ENCODE results near the gene CDH6.

The CDH6 gene

DNA sequence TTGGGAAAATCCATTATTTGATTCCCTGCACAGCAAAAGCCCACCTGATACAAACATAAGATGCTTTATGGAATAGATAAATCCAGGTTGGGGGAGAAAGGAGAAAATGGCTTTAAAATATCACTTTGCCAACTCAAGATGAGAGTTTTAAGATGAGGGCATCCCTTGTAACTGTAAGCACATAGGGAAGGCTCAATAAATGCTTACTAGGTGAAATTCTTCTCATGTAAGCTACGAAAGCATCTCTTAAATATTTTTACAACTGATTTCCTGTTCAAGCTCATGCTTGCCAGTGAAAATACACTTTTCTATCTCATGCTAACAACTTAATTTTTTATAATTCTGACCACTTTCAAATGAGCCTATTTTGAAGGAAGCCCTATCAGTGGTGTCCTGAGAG is 11.5 kb downstream of the CDH6 start:
- DNase-seq: no peak

DNA sequence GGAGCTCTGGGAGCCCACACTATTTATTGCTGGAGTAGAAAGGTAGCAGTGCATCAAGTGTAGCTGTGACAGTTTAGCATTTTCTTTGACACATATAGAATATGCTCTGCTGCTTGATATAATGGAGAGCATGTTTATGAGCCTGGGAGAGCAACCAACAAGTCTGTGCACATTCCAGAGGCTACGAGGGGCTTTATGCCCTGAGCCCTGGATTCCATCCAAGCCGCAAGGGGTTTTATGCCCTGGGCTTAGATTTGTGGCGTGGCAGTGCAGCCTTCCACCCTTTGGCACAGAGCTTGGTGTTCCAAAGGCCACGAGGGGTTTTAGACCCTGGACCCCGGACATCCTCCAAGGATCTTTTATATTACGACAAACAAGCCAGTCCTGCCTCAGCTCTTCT is 14.6 kb downstream of the CDH6 start:
- no peak for DNase-seq

- DNase-seq: no peak
Measured at GRCh38 chr5:31209334-31209733, 15.8 kb downstream of the CDH6 start.

DNA sequence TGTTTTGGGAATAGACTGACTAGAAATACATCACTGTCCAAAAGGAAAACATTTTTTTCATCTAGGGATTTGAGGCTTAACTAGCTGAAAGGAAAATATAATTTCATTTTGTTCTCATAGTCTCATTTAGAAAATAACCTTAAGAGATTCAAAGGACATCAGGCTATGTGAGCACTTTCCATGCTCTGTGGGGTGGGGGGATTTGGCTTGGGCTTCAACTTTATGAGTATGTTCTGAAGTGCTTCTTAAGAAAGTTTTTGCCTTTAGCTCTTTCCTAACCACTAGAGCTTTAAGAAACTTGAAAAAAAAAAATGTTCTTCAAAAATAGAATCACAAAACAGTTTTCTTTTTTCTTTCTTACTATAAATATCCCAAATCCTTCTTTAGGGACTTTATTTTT is 17.6 kb downstream of the CDH6 start:
- DNase-seq: no peak

DNA sequence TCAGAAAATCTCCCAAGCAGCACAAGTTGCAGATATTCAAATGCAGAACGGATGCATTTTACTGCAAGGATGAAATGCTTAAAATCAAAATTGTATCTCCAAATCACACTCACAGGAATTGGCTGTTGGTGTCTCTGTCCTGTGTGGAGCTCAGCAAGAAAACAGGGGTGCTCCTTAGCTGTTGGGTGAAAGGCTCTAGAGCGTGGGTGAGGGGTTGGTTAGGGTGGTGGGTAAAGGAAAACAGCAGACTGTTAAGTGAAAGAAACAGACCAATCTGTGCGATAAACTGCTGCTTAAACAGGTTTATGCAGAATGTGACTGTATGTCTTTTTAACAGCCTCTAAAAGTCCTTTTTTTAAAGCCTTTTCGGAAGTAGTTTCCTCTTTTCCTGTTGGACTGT is 19.8 kb downstream of the CDH6 start:
- no peak for DNase-seq

GRCh38 chr5:31213705-31214121 is 20.2 kb downstream of the CDH6 start:
- no peak for DNase-seq

DNA sequence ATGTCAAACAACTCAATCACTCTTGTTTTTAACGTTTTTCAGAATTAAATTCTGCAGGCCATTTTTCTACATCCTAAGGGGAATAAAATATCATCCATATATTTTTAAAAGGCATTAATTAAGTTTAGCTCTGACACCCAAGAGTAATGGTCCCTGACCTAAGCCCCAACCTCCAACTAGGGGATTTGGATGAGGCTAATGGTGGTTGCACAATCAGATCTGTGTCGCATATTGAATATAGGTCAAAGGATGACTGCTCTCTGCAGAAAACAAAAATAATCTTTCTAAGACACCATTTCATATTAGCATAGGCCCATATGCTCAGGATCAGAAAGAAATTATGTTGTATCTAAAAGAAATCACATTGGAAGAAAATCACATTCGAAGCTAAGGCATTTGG is 20.7 kb downstream of the CDH6 start:
- no peak for DNase-seq

- no peak for DNase-seq
Measured at GRCh38 chr5:31215236-31215635, 21.8 kb downstream of the CDH6 start.

DNA sequence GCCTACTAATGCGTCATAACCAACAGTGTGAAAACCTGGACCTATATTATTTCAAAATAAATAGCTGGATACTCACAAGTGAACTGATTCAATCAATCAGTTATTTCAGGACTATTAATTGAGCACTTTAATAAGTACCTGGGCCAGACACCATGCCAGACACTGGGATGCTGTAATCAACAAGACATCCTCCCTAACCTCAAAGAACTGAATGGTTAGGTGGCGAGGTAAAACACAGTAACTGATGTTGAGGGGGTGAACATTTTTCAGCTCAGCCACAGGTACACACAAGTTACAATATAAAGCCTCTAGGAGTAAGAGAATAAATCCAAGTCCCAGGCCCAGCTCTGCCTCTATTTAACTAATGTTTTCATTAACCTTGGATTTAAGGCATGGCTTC is 24.0 kb downstream of the CDH6 start:
- DNase-seq: no peak

DNA sequence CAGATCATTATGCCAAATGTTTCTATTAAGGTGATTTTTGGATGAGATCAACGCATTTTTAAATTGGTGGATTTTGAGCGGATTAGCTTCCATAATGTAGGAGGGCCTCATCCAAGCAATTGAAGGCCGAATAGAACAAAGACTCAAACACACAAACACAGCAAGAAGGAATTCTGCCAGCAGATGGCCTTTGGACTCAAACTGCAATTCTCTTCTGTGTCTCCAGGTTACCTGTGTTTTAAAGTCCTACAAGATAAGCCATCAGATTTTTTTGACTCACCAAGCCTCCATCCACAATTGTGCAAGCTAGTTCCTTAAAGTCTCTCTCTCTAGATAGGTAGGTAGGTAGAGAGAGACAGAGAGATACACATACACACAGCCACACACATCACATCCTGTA is 25.5 kb downstream of the CDH6 start:
- DNase-seq: no peak

DNA sequence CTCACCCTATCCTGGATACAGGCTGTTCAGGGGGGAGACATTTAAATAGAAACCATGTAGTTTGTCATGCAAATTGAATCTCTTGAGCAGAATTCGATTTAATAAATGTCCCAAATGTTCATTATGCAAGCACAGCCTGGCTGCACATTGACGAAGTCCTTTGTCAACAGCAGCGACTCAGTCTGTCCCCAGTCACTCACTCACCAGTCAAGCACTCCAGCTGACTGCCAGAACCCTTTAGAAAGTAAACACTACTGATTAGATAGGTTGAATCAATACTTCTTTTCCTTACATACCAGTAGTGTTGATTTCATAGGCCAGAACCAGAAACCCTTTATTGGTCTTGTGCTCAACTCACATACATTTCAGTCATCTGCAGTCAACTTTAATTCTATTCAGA is 27.5 kb downstream of the CDH6 start:
- no peak for DNase-seq

GRCh38 chr5:31225118-31225517 is 31.6 kb downstream of the CDH6 start:
- DNase-seq: no peak

GRCh38 chr5:31225613-31226012 is 32.1 kb downstream of the CDH6 start:
- no peak for DNase-seq

GRCh38 chr5:31226651-31227050 is 33.2 kb downstream of the CDH6 start:
- no peak for DNase-seq

DNA sequence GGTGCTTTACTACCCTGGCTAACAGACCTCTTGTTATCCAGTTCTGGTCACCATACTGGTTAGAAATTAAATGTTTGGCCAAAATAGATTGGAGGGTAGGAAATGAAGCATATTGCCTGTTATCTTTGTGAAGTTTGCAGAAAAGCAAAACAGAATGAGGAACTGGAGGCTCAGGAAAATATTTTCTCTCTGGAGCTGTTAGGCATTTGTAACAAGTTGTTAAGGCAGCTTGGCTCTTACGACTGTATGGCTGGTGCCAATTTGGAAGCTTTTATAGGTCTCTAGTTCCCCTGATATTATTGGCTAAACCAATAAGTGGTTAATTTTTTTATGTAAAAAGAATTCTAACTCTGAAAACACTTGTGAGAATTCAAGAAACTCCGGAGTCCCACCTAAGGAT is 35.8 kb downstream of the CDH6 start:
- no peak for DNase-seq

DNA sequence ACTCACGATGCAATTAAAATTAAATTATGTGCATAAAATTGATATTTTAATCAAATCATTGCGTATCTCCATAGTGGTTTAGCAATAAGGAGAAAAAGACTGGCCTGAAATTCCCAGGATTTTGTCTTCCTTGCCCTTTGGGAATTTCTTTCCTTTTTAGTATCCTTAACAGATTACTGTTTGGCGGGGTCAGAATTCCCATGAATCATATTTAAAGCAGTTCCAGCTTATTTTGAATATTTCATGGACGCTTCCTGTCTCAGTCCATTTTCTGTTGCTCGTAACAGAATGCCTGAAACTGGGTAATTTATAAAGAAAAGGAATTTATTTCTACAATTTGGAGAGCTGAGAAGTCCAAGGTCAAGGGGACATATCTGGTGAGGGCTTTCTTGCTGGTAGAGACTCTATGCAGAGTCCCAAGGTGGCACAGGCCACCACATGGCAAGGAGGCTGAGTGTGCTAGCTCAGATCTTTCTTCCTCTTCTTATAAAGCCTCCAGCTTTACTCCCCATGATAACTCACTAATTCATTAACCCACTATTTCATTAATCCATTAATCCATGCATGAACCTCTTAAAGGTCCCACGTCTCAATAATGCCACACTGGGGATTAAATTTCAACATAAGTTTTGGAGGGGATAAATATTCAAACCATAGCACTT is 37.8 kb downstream of the CDH6 start:
- no peak for DNase-seq

DNA sequence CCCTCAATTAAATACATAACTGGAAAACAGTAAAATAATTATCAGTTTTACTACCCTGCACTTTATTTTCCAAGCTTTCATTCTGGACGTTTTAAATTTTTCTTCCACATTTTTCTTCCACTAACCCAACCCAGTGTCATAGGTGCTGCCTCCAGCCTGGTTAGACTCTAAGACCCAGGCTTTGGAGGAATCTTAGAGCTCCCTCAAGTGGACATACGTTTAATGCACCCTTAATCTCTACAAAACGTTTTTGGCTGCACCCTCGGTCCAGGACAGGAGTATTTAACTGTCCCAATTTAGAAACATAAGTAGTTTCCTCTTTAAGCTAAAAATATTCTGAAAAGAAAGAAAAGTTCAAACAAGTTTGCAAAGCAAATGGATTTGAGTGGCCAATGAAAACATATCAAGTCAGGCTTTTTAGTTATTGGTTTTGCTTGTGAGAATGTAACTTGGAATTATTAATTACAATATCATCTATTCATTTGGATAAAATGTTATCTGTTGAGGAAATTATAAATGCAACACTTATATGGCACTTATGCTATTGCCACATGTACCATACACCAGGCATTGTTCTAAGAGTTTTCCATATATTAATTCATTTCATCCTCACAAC is 38.9 kb downstream of the CDH6 start:
- no peak for DNase-seq

DNA sequence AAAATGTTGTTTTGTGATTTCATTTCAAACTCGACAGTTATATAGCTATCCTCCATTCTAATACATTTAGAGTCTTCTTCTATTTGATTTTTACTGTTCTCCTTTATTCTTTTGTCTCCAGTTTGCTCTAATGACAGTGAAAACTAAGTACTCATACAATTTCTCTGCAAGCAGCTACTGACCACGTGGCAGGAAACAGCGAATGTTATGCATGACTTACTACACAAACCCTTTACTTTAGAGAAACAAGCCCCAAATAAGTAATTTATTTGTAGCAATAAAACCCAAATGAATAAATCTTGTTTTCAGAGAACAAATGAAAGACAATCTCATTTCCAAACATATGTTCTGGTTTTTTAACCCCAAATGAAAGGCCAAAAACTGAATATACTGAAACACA is 41.9 kb downstream of the CDH6 start:
- DNase-seq: no peak

DNA sequence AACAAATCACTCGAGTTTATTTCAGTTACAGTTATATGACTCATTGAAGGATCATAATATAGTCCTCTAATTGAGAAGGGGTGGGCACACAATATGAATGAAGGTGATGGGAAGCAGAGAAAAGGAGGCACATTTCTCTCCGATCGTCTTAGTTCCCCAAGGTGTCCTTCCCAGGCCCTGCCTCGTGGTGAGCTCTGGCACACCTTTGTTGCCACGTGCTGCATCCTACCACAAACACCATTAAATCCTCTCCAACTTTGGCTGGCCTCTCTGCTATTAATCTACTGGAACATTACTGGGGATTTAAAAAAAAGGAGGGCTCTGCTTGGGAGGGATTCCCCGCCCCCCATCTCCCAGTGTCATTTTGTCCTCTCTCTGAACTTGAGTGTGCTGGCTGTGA is 42.9 kb downstream of the CDH6 start:
- no peak for DNase-seq

DNA sequence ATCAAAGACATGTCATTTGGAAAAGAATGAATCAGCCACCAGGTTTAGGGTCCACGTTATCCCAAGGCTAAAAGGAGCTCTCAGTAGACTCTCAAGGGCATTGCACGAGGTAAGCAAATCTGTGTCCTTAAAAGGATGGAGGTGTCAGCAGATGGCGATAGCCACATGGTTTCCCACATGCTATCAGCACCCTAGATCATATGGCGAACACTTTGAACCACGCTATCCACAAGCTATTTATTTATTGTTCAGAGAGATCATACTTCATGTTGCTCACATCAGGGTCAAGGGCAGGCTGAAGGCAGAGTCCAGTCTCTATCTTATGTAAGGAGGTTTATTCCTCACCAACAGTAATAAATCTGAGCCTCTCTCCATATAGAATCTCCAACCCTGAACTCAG is 43.7 kb downstream of the CDH6 start:
- DNase-seq: no peak

- no peak for DNase-seq
Measured at GRCh38 chr5:31238497-31238896, 45.0 kb downstream of the CDH6 start.

DNA sequence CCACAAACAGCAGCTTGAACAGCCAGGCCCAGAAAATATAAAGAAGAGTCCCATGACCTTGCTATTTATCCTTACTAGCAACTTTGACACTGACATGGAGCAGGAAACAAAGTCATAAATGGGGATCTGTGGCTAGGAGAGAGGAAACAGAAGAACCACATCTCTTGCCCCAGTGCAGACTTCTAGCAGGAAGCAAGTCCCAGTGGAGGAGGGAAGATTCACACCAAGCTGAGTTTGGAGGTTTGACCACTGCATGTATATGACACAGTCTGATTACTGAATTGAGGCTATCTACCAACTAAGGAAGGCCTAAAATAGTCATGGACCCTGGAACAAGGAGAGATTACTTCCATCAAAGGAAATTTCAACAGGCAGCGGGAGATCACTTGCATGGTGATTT is 51.4 kb downstream of the CDH6 start:
- no peak for DNase-seq

- no peak for DNase-seq
Measured at GRCh38 chr5:31247381-31247780, 53.9 kb downstream of the CDH6 start.

DNA sequence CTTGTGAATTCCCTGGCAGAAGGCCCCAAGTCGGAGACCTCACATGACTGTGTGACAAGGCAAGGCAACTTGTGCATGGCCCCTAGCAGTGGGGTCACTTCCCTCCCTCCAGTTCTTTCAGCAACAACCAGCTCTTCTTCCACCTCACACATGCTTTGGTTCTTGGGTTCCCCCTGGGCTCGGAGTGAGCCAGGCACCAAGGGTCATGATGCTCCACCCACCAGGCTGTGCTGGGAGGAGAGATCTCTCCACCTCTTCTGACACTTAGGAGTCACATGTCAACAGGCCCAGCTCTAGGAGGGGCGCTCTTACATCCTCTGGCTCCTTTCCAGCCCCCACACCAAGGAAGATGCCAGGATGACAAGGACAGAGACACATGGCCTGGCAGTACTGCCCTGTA is 56.7 kb downstream of the CDH6 start:
- DNase-seq: no peak

GRCh38 chr5:31251032-31251431 is 57.5 kb downstream of the CDH6 start:
- no peak for DNase-seq

All from activated T-cell treated with anti-CD3 and anti-CD28 coated beads, Interleukin-2, amount 50 U/mL, for 1 hour (primary cell).